Measurements from ENCODE around the gene OR3A3.

- TF ChIP-seq POLR2AphosphoS5 (IDR thresholded peaks at IDR 0.05; ENCODE audit: borderline replicate concordance, low read depth, low read length) (no peak), EZH2 (IDR thresholded peaks at IDR 0.05) (no peak), FOXP2 (optimal IDR thresholded peaks at IDR 0.05; ENCODE audit: control extremely low read depth, extremely low read length, insufficient read depth) (no peak)
These were observed 61.0 kb downstream of the OR3A3 start for GRCh38 chr17:3472137-3472536.

All from SK-N-MC (cell line).